Neuronal stem cell (in vitro differentiated cells): Measurements from ENCODE around the gene OR4X2.

Experiments
- DNase-seq: peaks from one replicate; pipeline ENCODE4 v3.0.0-alpha.2; 2013; ENCODE audit warnings: low spot score
- H2AFZ ChIP-seq: one replicate; pipeline ENCODE4 v1.6.1; 2013; ENCODE audit warnings: mild to moderate bottlenecking, low read length, inconsistent platforms
- H2AK5ac ChIP-seq: 2 replicates; pipeline ENCODE4 v1.6.1; 2013; ENCODE audit warnings: low read depth, mild to moderate bottlenecking, inconsistent platforms, low read length, moderate library complexity, mixed read lengths
- H2BK120ac ChIP-seq: 2 replicates; pipeline ENCODE4 v1.6.1; 2013; ENCODE audit warnings: low read depth, mild to moderate bottlenecking, inconsistent platforms, low read length, moderate library complexity, mixed read lengths
- H2BK12ac ChIP-seq: one replicate; pipeline ENCODE4 v1.6.1; 2013; ENCODE audit warnings: low read length, inconsistent platforms
- H2BK15ac ChIP-seq: 2 replicates; pipeline ENCODE4 v1.6.1; 2013; ENCODE audit warnings: mild to moderate bottlenecking, low read length, inconsistent platforms, mixed read lengths
- H2BK5ac ChIP-seq: one replicate; pipeline ENCODE4 v1.6.1; 2013; ENCODE audit warnings: inconsistent platforms, mild to moderate bottlenecking, low read length, moderate library complexity
- H3K14ac ChIP-seq: one replicate; pipeline ENCODE4 v1.6.1; 2013; ENCODE audit warnings: low read length, inconsistent platforms
- H3K18ac ChIP-seq: 2 replicates; pipeline ENCODE4 v1.6.1; 2013; ENCODE audit warnings: low read length, inconsistent platforms
- H3K23ac ChIP-seq: 2 replicates; pipeline ENCODE4 v1.6.1; 2013; ENCODE audit warnings: low read depth, mild to moderate bottlenecking, mixed read lengths, low read length, inconsistent platforms; ENCODE audit not compliant: poor library complexity
- H3K27ac ChIP-seq: replicated peaks from 3 replicates; pipeline ENCODE4 v1.5.1; 2013; ENCODE audit warnings: low read length, inconsistent platforms
- H3K27me3 ChIP-seq, 3 experiments: 2 replicates each; pipeline ENCODE4 v1.6.1; 2013; ENCODE audit warnings: low read length in 3 of 3, mild to moderate bottlenecking in 2 of 3, inconsistent platforms in 1 of 3, low read depth in 1 of 3, mixed read lengths in 1 of 3, moderate library complexity in 1 of 3; ENCODE audit not compliant: control insufficient read depth in 3 of 3, insufficient read depth in 3 of 3
- H3K36me3 ChIP-seq, 2 donors: replicated peaks in 1 of 2; 2 replicates each; pipeline ENCODE4 v1.6.1; 2013; ENCODE audit warnings: low read length in 2 of 2; ENCODE audit not compliant: control insufficient read depth in 2 of 2, insufficient read depth in 2 of 2
- H3K4ac ChIP-seq: 2 replicates; pipeline ENCODE4 v1.6.1; 2013; ENCODE audit warnings: inconsistent platforms, mild to moderate bottlenecking, low read length, moderate library complexity
- H3K4me1 ChIP-seq, 2 donors: 1 replicate in 1 of 2; 2 replicates in 1 of 2; pipeline ENCODE4 v1.6.1; 2013; ENCODE audit warnings: low read length in 2 of 2, low read depth in 1 of 2; ENCODE audit not compliant: control insufficient read depth in 2 of 2, insufficient read depth in 1 of 2
- H3K4me2 ChIP-seq: one replicate; pipeline ENCODE4 v1.6.1; 2013; ENCODE audit warnings: mild to moderate bottlenecking, low read length, inconsistent platforms; ENCODE audit not compliant: insufficient read depth, poor library complexity, severe bottlenecking
- H3K4me3 ChIP-seq, 2 donors: 2 replicates each; pipeline ENCODE4 v1.5.1; 2013; ENCODE audit warnings: low read length in 2 of 2, mild to moderate bottlenecking in 2 of 2, inconsistent platforms in 1 of 2, moderate library complexity in 1 of 2
- H3K79me1 ChIP-seq: one replicate; pipeline ENCODE4 v1.6.1; 2013; ENCODE audit warnings: low read depth, mild to moderate bottlenecking, inconsistent platforms, low read length, moderate library complexity
- H3K9ac ChIP-seq: one replicate; pipeline ENCODE4 v1.6.1; 2013; ENCODE audit warnings: mild to moderate bottlenecking, low read depth, low read length, inconsistent platforms; ENCODE audit not compliant: poor library complexity
- H3K9me3 ChIP-seq, 2 donors: replicated peaks in 1 of 2; 2 replicates each; pipeline versions ENCODE3 to v1.6.1; 2013; ENCODE audit warnings: low read length in 2 of 2, mild to moderate bottlenecking in 2 of 2, inconsistent platforms in 1 of 2, low read depth in 1 of 2, mixed read lengths in 1 of 2, moderate library complexity in 1 of 2; ENCODE audit not compliant: control insufficient read depth in 2 of 2, insufficient read depth in 1 of 2
- H4K8ac ChIP-seq: one replicate; pipeline ENCODE4 v1.6.1; 2013; ENCODE audit warnings: low read depth, mild to moderate bottlenecking, inconsistent platforms, low read length, moderate library complexity
- H4K91ac ChIP-seq: one replicate; pipeline ENCODE4 v1.6.1; 2013; ENCODE audit warnings: low read length, low read depth, mild to moderate bottlenecking, inconsistent platforms; ENCODE audit not compliant: poor library complexity
- WGBS, 2 donors: extraction: QIAGEN DNeasy Blood & Tissue Kit; methylation state at CpG; one replicate each; pipeline ENCODE4 v1.1.7; 2013; ENCODE audit warnings: missing lambda C conversion rate in 2 of 2, mixed read lengths in 1 of 2; ENCODE audit not compliant: insufficient read length in 2 of 2, insufficient replicate concordance in 1 of 2; ENCODE audit errors: extremely low coverage in 2 of 2; 5-methylcytosine and 5-hydroxymethylcytosine counted together

OR4X2 gene

DNA sequence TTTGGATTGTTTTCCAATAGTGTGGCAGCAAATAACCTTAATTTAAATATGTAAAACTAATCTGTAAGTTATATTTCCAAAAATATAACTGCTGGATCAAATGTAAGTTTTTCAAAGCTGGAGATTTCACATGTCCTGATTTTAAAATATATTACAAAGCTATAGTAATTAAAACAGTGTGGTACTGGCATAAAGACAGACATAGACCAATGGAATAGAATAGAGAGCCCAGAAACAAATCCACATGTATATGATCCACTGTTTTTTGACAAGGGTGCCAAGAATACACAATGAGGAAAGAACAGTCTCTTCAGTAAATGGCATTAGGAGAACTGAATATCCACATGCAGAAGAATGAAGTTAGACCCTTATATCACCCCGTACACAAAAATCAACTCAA lies 4.0 kb downstream of the OR4X2 start:
- Histone ChIP-seq H3K18ac (no peak overlapping the region), H3K14ac (no peak overlapping the region), H3K27me3 (no peaks in the 10 kb centered on the region), H3K9ac (no peak overlapping the region), H3K36me3 (no peaks in the 10 kb centered on the region), H2BK5ac (no peak overlapping the region), H3K4me3 (no peak overlapping the region), H3K9me3 (peaks cover 6 to 9% of the 10 kb centered on the region in 2 donors), H2AFZ (no peak overlapping the region), H2BK12ac (no peak overlapping the region), H3K23ac (no peak overlapping the region), H4K91ac (no peak overlapping the region), H3K4me1 (no peaks in the 10 kb centered on the region), H3K4ac (no peak overlapping the region), H2BK120ac (no peak overlapping the region), H2BK15ac (no peak overlapping the region), H3K79me1 (no peaks in the 10 kb centered on the region), H2AK5ac (no peak overlapping the region), H3K27ac (no peak overlapping the region), H4K8ac (no peak overlapping the region), H3K4me2 (no peak overlapping the region)
- no CpG with 5 or more reads among the region's 1 CpG for WGBS, 2 donors
- no peak for DNase-seq

DNA sequence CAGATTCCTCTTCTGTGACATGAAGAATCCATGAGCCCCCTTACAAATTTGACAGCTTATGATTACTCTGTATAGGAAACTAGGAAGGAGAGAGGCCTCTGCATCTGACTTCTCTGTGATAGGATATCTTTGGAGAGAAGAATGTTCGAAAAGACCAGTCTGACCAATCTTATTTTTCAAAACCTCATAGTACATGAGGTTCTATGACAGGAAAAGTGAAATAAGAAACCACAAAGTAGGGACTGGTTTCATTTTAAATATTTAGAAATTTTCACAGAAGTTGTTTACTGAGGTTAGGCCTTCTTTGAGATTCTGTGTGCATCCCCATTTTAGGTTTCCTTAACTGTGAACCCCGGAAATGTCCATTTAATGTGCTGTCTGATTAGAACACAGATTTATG lies 16.7 kb downstream of the OR4X2 start:
- Histone ChIP-seq H3K9me3 (peaks cover 0 to 13% of the 10 kb centered on the region in 2 donors), H2AK5ac (no peak overlapping the region), H3K27ac (no peak overlapping the region), H3K4me2 (no peak overlapping the region), H2AFZ (no peak overlapping the region), H2BK15ac (no peak overlapping the region), H3K4me3 (no peak overlapping the region), H3K36me3 (no peaks in the 10 kb centered on the region), H2BK5ac (no peak overlapping the region), H3K27me3 (no peaks in the 10 kb centered on the region), H3K79me1 (no peaks in the 10 kb centered on the region), H4K91ac (no peak overlapping the region), H3K14ac (no peak overlapping the region), H3K18ac (no peak overlapping the region), H4K8ac (no peak overlapping the region), H2BK12ac (no peak overlapping the region), H2BK120ac (no peak overlapping the region), H3K4me1 (no peaks in the 10 kb centered on the region), H3K9ac (no peak overlapping the region), H3K4ac (no peak overlapping the region), H3K23ac (no peak overlapping the region)
- no peak for DNase-seq
- no CpG with 5 or more reads among the region's 2 CpGs for WGBS, 2 donors

DNA sequence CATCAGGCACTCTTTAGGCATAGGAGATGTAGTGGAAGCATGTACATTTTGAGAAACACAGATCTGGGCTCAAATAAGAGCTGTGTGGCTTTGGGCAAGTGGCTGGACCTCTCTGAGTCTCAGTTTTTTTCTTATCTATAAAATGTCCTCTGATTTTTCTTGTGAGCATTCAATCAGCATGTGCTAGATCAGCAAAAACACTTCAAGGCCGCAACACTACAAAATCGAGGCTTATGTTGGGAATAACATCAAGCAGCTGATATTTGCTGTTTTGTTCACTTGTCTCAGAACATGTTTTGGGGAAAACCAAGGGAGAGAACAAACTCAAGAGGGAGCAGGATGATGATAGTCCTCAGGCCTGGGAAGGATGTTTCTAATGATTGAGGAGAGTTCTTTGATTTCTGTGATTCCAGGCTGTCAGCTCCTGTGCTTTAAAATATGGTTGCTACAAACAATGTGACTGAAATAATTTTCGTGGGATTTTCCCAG lies 18.6 kb downstream of the OR4X2 start, which contains the start of gene OR4X1:
TSS of gene OR4X1 (plus strand) at position 439 of the 489 bp plus-strand sequence. CDS start at position 439, 0 bp downstream.
- no peak within 1 kb of the TSS for H4K91ac ChIP-seq
- no peak within 1 kb of the TSS for H2BK12ac ChIP-seq
- no peak within 1 kb of the TSS for H2BK5ac ChIP-seq
- H3K18ac ChIP-seq, result no peak within 1 kb of the TSS
- no peak within 1 kb of the TSS for H2AK5ac ChIP-seq
- no peak for DNase-seq
- no peak within 1 kb of the TSS for H2BK120ac ChIP-seq
- H3K23ac ChIP-seq, result no peak within 1 kb of the TSS
- no peaks in the 10 kb centered on the region for H3K27me3 ChIP-seq
- H3K4me3 ChIP-seq, result no peak within 1 kb of the TSS
- H3K27ac ChIP-seq, result no peak within 1 kb of the TSS
- no peak within 1 kb of the TSS for H2BK15ac ChIP-seq
- no peak within 1 kb of the TSS for H3K14ac ChIP-seq
- H3K36me3 ChIP-seq, result no peaks in the 10 kb centered on the region
- H2AFZ ChIP-seq, result no peak within 1 kb of the TSS
- H4K8ac ChIP-seq, result no peak within 1 kb of the TSS
- H3K4ac ChIP-seq, result no peak within 1 kb of the TSS
- no CpG with 5 or more reads among the region's 3 CpGs for WGBS, 2 donors
- no peaks in the 10 kb centered on the region for H3K4me1 ChIP-seq
- no peak within 1 kb of the TSS for H3K9ac ChIP-seq
- H3K9me3 ChIP-seq, result peaks cover 0 to 9% of the 10 kb centered on the region in 2 donors
- H3K4me2 ChIP-seq, result no peak within 1 kb of the TSS
- H3K79me1 ChIP-seq, result no peaks in the 10 kb centered on the region

DNA sequence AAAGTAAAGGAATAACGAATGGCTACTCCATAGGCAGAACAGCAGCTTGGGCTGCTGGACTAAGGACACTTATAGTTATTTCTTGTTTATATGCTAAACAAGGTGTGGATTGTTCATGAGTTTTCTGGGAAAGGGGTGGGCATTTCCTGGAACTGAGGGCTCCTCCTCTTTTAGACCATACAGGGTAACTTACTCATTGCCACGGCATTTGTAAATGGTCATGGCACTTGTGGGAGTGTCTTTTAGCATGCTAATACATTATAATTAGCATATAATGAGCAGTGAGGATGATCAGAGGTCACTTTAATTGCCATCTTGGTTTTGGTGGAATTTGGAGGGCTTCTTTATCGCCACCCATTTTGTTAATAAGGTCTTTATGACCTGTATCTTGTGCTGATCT lies 25.7 kb downstream of the OR4X2 start:
- WGBS, 2 donors, result no CpG with 5 or more reads among the region's 3 CpGs
- Histone ChIP-seq H2BK15ac (no peak overlapping the region), H4K91ac (no peak overlapping the region)

More for the DNA sequence above, 25.7 kb downstream of the OR4X2 start:
- no peak overlapping the region for H4K8ac ChIP-seq
- no peak overlapping the region for H2BK12ac ChIP-seq
- no peak overlapping the region for H3K18ac ChIP-seq
- no peak overlapping the region for H3K27ac ChIP-seq
- no peaks in the 10 kb centered on the region for H3K27me3 ChIP-seq
- H3K36me3 ChIP-seq, result no peaks in the 10 kb centered on the region
- H3K9ac ChIP-seq, result no peak overlapping the region
- H3K4me3 ChIP-seq, result no peak overlapping the region
- H3K9me3 ChIP-seq, result peaks cover 0 to 6% of the 10 kb centered on the region in 2 donors
- no peak overlapping the region for H2AK5ac ChIP-seq
- no peaks in the 10 kb centered on the region for H3K4me1 ChIP-seq
- H2BK120ac ChIP-seq, result no peak overlapping the region
- no peak for DNase-seq
- H3K79me1 ChIP-seq, result no peaks in the 10 kb centered on the region
- H3K14ac ChIP-seq, result no peak overlapping the region
- H2AFZ ChIP-seq, result no peak overlapping the region
- no peak overlapping the region for H2BK5ac ChIP-seq
- no peak overlapping the region for H3K4ac ChIP-seq
- H3K4me2 ChIP-seq, result no peak overlapping the region
- no peak overlapping the region for H3K23ac ChIP-seq
